ENCODE results near the gene SEPTIN1. TPM values are rescaled to one million over a fixed set of nuclear protein-coding genes. Genes with fewer than 3 reads are reported as not detected.

The SEPTIN1 gene
- polyA plus RNA-seq, 1 of the 3 experiments (the other 2 are of a cell fraction), result 0.25 TPM

- WGBS (ENCODE audit: low lambda C conversion rate), result 5% methylated on average over 16 of the region's 45 CpGs
- H3K4me3 ChIP-seq (ENCODE audit: low read depth in 2 of 2, low read length in 1 of 2), result peak overlapping the region; percentile 74 to 87
- peaks cover 4 to 37% of the 10 kb centered on the region in 2 experiments; a peak in 3 of 4 replicates for H3K4me1 ChIP-seq (ENCODE audit: control insufficient read depth in 1 of 2, insufficient read depth in 2 of 2, low read depth in 1 of 2, low read length in 1 of 2)
- ChIA-PET CTCF (interaction anchor here (0.7 to 1.6 kb wide), 5 partner anchors 13 to 61 kb away, joined by 3 to 7 read pairs (median 4); partner anchors contain the start of genes CD2BP2 and DCTPP1), POLR2A (interaction anchor here (0.6 to 3.4 kb wide), 6 partner anchors 8 to 40 kb away, joined by 3 to 19 read pairs (median 5); partner anchors contain the start of genes CD2BP2, ZNF48 and ZNF771)
- H3K9ac ChIP-seq, result peak overlapping the region; percentile 80
- DNase-seq, result no peak
- no peaks in the 10 kb centered on the region for H3K9me3 ChIP-seq
- peak overlapping the region; percentile 97 for H3K4me2 ChIP-seq
- peaks cover 56% of the 10 kb centered on the region for H3K79me2 ChIP-seq (ENCODE audit: insufficient read depth)
- peaks cover 49% of the 10 kb centered on the region for H4K20me1 ChIP-seq (ENCODE audit: insufficient read depth)
- no peak overlapping the region for H2AFZ ChIP-seq (ENCODE audit: low read depth)
- no peaks in the 10 kb centered on the region for H3F3A ChIP-seq (replicated peaks; ENCODE audit: insufficient read depth)
- no peaks in the 10 kb centered on the region for H3K9me2 ChIP-seq
- H3K27me3 ChIP-seq (ENCODE audit: insufficient read depth), result no peaks in the 10 kb centered on the region
- H3K27ac ChIP-seq (ENCODE audit: low read depth in 2 of 2, low read length in 1 of 2), result peak overlapping the region; percentile 57 to 77; a peak in 3 of 4 replicates
- TF ChIP-seq GATA2 (CRISPR knock-in tag; IDR thresholded peaks at IDR 0.05) (no peak), CHD2 (IDR thresholded peaks at IDR 0.05; ENCODE audit: low read length, partially characterized antibody) (no peak), JUND (IDR thresholded peaks at IDR 0.05) (no peak), MXI1 (IDR thresholded peaks at IDR 0.05; ENCODE audit: low read depth, low read length) (no peak), CTCF (IDR thresholded peaks at IDR 0.05) (no peak), TCF12 (IDR thresholded peaks at IDR 0.05) (no peak), TAF1 (IDR thresholded peaks at IDR 0.05; ENCODE audit: borderline replicate concordance, low read depth, low read length) (no peak), SMC3 (IDR thresholded peaks at IDR 0.05; ENCODE audit: low read depth, low read length) (no peak), FOSL2 (IDR thresholded peaks at IDR 0.05; ENCODE audit: borderline replicate concordance, low read depth) (no peak), REST (IDR thresholded peaks at IDR 0.05; ENCODE audit: low read depth, low read length) (no peak), FOXJ3 (CRISPR knock-in tag; IDR thresholded peaks at IDR 0.05) (no peak), NFIC (IDR thresholded peaks at IDR 0.05; ENCODE audit: borderline replicate concordance) (no peak), FOXM1 (IDR thresholded peaks at IDR 0.05; ENCODE audit: low read depth) (no peak), USF2 (IDR thresholded peaks at IDR 0.05; ENCODE audit: borderline replicate concordance, low read depth, low read length) (no peak), GABPA (IDR thresholded peaks at IDR 0.05; ENCODE audit: low read depth) (no peak), RFX5 (IDR thresholded peaks at IDR 0.05; ENCODE audit: low read length) (no peak)
- TF ChIP-seq, protein P1, sequence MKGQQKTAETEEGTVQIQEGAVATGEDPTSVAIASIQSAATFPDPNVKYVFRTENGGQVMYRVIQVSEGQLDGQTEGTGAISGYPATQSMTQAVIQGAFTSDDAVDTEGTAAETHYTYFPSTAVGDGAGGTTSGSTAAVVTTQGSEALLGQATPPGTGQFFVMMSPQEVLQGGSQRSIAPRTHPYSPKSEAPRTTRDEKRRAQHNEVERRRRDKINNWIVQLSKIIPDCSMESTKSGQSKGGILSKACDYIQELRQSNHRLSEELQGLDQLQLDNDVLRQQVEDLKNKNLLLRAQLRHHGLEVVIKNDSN (IDR thresholded peaks at IDR 0.05; ENCODE audit: borderline replicate concordance, low read depth), result no peak
- TF ChIP-seq, protein P2, sequence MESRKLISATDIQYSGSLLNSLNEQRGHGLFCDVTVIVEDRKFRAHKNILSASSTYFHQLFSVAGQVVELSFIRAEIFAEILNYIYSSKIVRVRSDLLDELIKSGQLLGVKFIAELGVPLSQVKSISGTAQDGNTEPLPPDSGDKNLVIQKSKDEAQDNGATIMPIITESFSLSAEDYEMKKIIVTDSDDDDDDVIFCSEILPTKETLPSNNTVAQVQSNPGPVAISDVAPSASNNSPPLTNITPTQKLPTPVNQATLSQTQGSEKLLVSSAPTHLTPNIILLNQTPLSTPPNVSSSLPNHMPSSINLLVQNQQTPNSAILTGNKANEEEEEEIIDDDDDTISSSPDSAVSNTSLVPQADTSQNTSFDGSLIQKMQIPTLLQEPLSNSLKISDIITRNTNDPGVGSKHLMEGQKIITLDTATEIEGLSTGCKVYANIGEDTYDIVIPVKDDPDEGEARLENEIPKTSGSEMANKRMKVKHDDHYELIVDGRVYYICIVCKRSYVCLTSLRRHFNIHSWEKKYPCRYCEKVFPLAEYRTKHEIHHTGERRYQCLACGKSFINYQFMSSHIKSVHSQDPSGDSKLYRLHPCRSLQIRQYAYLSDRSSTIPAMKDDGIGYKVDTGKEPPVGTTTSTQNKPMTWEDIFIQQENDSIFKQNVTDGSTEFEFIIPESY (IDR thresholded peaks at IDR 0.05; ENCODE audit: borderline replicate concordance, low read depth), result no peak
- peaks cover 13% of the 10 kb centered on the region in 2 experiments for H3K36me3 ChIP-seq (replicated peaks in 1 of 2; ENCODE audit: control insufficient read depth in 1 of 2, insufficient read depth in 2 of 2, low read length in 1 of 2)
Measured at GRCh38 chr16:30369091-30369937, 13.0 kb downstream of the SEPTIN1 start.

All from SK-N-SH (cell line).